Measurements from ENCODE around the gene PDE4A. TPM values are rescaled to one million over a fixed set of nuclear protein-coding genes. Genes with fewer than 3 reads are reported as not detected.

The PDE4A gene
- total RNA-seq, 1 experiment from 2014 or later, result 10.4 TPM

DNA sequence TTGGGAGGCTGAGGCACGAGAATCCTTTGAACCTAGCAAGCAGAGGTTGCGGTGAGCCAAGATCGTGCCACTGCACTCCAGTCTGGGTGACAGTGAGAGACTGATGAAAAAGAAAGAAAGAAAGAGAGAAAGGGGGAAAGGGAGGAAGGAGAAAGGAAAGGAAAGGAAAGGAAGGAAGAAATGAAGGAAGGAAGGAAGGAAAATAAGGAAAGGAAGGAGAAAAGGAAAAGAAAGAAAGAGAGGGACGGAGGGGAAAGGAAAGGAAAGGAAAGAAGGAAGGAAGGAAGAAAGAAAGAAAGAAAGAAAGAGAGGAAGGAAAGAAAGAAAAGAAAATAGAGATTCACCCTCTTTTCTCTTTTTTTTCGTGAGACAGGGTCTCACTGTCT lies 8.7 kb downstream of the PDE4A start:
- ChIA-PET CTCF (no interaction called here), POLR2A (ENCODE audit: unreplicated experiment) (interaction anchor here (0.7 kb wide), 1 partner anchor 132 kb away, joined by 46 read pairs; no protein-coding TSS in a partner anchor)
- H3K4me3 ChIP-seq, result no peak overlapping the region
- H3K9me3 ChIP-seq (ENCODE audit: insufficient read depth, low read depth), result no peaks in the 10 kb centered on the region
- no peak overlapping the region for H3K27ac ChIP-seq
- peaks cover 36% of the 10 kb centered on the region for H3F3A ChIP-seq (ENCODE audit: insufficient read depth, low read depth)
- no peaks in the 10 kb centered on the region for H3K9me2 ChIP-seq (ENCODE audit: insufficient read depth)
- no peaks in the 10 kb centered on the region for H4K20me1 ChIP-seq (ENCODE audit: insufficient read depth)
- no TSS peak for BruUV-seq (replicated peaks)
- DNase-seq, result no peak
- peaks cover 43% of the 10 kb centered on the region for H3K27me3 ChIP-seq (ENCODE audit: insufficient read depth, low read depth)
- TF ChIP-seq, protein P1, sequence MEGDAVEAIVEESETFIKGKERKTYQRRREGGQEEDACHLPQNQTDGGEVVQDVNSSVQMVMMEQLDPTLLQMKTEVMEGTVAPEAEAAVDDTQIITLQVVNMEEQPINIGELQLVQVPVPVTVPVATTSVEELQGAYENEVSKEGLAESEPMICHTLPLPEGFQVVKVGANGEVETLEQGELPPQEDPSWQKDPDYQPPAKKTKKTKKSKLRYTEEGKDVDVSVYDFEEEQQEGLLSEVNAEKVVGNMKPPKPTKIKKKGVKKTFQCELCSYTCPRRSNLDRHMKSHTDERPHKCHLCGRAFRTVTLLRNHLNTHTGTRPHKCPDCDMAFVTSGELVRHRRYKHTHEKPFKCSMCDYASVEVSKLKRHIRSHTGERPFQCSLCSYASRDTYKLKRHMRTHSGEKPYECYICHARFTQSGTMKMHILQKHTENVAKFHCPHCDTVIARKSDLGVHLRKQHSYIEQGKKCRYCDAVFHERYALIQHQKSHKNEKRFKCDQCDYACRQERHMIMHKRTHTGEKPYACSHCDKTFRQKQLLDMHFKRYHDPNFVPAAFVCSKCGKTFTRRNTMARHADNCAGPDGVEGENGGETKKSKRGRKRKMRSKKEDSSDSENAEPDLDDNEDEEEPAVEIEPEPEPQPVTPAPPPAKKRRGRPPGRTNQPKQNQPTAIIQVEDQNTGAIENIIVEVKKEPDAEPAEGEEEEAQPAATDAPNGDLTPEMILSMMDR (conservative IDR thresholded peaks at IDR 0.05), result no peak
- no peak for TF ChIP-seq EZH2 (IDR thresholded peaks at IDR 0.05; ENCODE audit: low read depth)
- no peaks in the 10 kb centered on the region for H3K36me3 ChIP-seq (ENCODE audit: low read depth)
- H2AFZ ChIP-seq, result no peak overlapping the region
- H3K4me2 ChIP-seq, result no peak overlapping the region
- no peaks in the 10 kb centered on the region for H3K79me2 ChIP-seq (ENCODE audit: low read depth)
- H3K4me1 ChIP-seq (replicated peaks; ENCODE audit: insufficient read depth), result peaks cover 24% of the 10 kb centered on the region; the same call in 1 of the 2 replicates
- intact Hi-C loops (cut with micrococcal nuclease; ENCODE audit: unreplicated experiment), result no loop called here

DNA sequence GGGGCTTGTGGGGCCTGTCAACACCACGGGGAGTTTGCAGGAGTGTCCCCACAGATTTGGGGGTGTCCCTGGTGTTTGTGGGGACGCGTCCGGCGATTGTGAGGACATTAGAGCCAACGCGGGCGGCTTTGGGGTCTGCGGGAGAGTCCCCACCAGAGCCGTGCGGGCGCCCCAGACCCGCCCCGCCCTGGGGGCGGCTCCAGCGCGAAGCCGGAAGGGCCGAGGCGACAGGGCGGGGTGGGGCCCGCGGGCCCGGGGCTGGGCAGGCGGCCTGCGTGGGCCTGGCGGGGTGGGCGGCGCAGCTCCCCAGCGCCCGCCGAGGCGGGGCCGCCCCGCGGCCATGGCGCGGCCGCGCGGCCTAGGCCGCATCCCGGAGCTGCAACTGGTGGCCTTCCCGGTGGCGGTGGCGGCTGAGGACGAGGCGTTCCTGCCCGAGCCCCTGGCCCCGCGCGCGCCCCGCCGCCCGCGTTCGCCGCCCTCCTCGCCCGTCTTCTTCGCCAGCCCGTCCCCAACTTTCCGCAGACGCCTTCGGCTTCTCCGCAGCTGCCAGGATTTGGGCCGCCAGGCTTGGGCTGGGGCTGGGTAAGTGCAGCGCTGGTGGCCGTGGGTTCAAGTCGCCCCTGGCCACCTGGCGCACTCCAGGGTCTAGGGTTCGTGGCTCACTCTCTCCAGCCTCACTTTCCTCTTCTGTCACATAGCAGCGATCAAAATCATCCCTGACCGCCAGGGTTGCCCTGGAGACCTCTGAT lies 10.3 kb downstream of the PDE4A start:
- no TSS peak for BruUV-seq (replicated peaks)
- TF ChIP-seq, protein P1 (conservative IDR thresholded peaks at IDR 0.05), result no peak
- TF ChIP-seq EZH2 (IDR thresholded peaks at IDR 0.05; ENCODE audit: low read depth), result 0 out of 2 replicates have a peak, but pooled peaks have one; percentile 80
- ChIA-PET POLR2A (ENCODE audit: unreplicated experiment) (interaction anchor here (0.7 kb wide), 1 partner anchor 24 kb away, joined by 3 read pairs; no protein-coding TSS in a partner anchor), CTCF (no interaction called here)
- Histone ChIP-seq H3K36me3 (ENCODE audit: low read depth) (no peaks in the 10 kb centered on the region), H3K4me2 (peak overlapping the region; percentile 79), H3K9me2 (ENCODE audit: insufficient read depth) (no peaks in the 10 kb centered on the region), H2AFZ (peak overlapping the region; percentile 55; the same call in 1 of the 2 replicates), H3K79me2 (ENCODE audit: low read depth) (no peaks in the 10 kb centered on the region), H3K9me3 (ENCODE audit: insufficient read depth, low read depth) (no peaks in the 10 kb centered on the region), H3K27ac (no peak overlapping the region), H3F3A (ENCODE audit: insufficient read depth, low read depth) (peaks cover 38% of the 10 kb centered on the region), H3K27me3 (ENCODE audit: insufficient read depth, low read depth) (peaks cover 36% of the 10 kb centered on the region), H3K4me3 (peak overlapping the region; percentile 51; the same call in 1 of the 2 replicates), H3K4me1 (replicated peaks; ENCODE audit: insufficient read depth) (0 out of 2 replicates have a peak, but pooled peaks cover 9% of the 10 kb centered on the region), H4K20me1 (ENCODE audit: insufficient read depth) (no peaks in the 10 kb centered on the region)
- intact Hi-C loops (cut with micrococcal nuclease; ENCODE audit: unreplicated experiment), result no loop called here
- peak in 1 of 2 experiments; percentile 19 for DNase-seq

GRCh38 chr19:10431254-10431942 lies 11.1 kb downstream of the PDE4A start:
- no peaks in the 10 kb centered on the region for H3K9me2 ChIP-seq (ENCODE audit: insufficient read depth)
- TSS peak; percentile 22 for BruUV-seq (replicated peaks)
- H4K20me1 ChIP-seq (ENCODE audit: insufficient read depth), result no peaks in the 10 kb centered on the region
- H3K4me3 ChIP-seq, result peak overlapping the region; percentile 51; the same call in 1 of the 2 replicates
- ChIA-PET POLR2A (ENCODE audit: unreplicated experiment) (interaction anchor here (0.6 kb wide), 3 partner anchors 10 to 125 kb away, joined by 4 to 14 read pairs (median 13); no protein-coding TSS in a partner anchor), CTCF (interaction anchor here (0.6 to 0.7 kb wide), 5 partner anchors 13 to 988 kb away, joined by 3 to 10 read pairs (median 4); no protein-coding TSS in a partner anchor)
- TF ChIP-seq, protein P1 (conservative IDR thresholded peaks at IDR 0.05), result no peak
- no peak; the same call in 1 of the 2 replicates for TF ChIP-seq EZH2 (IDR thresholded peaks at IDR 0.05; ENCODE audit: low read depth)
- H2AFZ ChIP-seq, result peak overlapping the region; percentile 55; the same call in 1 of the 2 replicates
- no peaks in the 10 kb centered on the region for H3K36me3 ChIP-seq (ENCODE audit: low read depth)
- H3K4me1 ChIP-seq (replicated peaks; ENCODE audit: insufficient read depth), result 0 out of 2 replicates have a peak, but pooled peaks cover 9% of the 10 kb centered on the region
- H3K4me2 ChIP-seq, result peak overlapping the region; percentile 79
- H3K27ac ChIP-seq, result no peak overlapping the region
- intact Hi-C loops (cut with micrococcal nuclease; ENCODE audit: unreplicated experiment), result no loop called here
- no peaks in the 10 kb centered on the region for H3K79me2 ChIP-seq (ENCODE audit: low read depth)
- DNase-seq, result no peak
- H3K27me3 ChIP-seq (ENCODE audit: insufficient read depth, low read depth), result peaks cover 36% of the 10 kb centered on the region
- no peaks in the 10 kb centered on the region for H3K9me3 ChIP-seq (ENCODE audit: insufficient read depth, low read depth)
- peaks cover 32% of the 10 kb centered on the region for H3F3A ChIP-seq (ENCODE audit: insufficient read depth, low read depth)

All from PC-9 (cell line).